GM19395 (cell line): Measurements from ENCODE around the gene DNAJC13.
"Not testable (repeated sequence)": the region's sequence is repeated elsewhere in the genome, so short reads cannot be mapped to it uniquely, and the experiment has no call there.

Source experiments
- ATAC-seq: cut with Tn5 transposase; IDR thresholded peaks from one replicate; pipeline ENCODE4 v1.9.1; 2021; ENCODE audit warnings: mild to moderate bottlenecking, moderate library complexity; ENCODE audit not compliant: unreplicated experiment

DNAJC13 gene, protein sequence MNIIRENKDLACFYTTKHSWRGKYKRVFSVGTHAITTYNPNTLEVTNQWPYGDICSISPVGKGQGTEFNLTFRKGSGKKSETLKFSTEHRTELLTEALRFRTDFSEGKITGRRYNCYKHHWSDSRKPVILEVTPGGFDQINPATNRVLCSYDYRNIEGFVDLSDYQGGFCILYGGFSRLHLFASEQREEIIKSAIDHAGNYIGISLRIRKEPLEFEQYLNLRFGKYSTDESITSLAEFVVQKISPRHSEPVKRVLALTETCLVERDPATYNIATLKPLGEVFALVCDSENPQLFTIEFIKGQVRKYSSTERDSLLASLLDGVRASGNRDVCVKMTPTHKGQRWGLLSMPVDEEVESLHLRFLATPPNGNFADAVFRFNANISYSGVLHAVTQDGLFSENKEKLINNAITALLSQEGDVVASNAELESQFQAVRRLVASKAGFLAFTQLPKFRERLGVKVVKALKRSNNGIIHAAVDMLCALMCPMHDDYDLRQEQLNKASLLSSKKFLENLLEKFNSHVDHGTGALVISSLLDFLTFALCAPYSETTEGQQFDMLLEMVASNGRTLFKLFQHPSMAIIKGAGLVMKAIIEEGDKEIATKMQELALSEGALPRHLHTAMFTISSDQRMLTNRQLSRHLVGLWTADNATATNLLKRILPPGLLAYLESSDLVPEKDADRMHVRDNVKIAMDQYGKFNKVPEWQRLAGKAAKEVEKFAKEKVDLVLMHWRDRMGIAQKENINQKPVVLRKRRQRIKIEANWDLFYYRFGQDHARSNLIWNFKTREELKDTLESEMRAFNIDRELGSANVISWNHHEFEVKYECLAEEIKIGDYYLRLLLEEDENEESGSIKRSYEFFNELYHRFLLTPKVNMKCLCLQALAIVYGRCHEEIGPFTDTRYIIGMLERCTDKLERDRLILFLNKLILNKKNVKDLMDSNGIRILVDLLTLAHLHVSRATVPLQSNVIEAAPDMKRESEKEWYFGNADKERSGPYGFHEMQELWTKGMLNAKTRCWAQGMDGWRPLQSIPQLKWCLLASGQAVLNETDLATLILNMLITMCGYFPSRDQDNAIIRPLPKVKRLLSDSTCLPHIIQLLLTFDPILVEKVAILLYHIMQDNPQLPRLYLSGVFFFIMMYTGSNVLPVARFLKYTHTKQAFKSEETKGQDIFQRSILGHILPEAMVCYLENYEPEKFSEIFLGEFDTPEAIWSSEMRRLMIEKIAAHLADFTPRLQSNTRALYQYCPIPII (N-terminal part only)

GRCh38 chr3:132416807-132417694, at the start of gene DNAJC13:
DNAJC13 (plus strand) TSS chr3:132417502; CDS start chr3:132434551, 17,049 bp downstream.
- peak; percentile 92 for ATAC-seq

GRCh38 chr3:132368515-132368914, 48.8 kb upstream of the DNAJC13 start:
- no peak for ATAC-seq

DNA sequence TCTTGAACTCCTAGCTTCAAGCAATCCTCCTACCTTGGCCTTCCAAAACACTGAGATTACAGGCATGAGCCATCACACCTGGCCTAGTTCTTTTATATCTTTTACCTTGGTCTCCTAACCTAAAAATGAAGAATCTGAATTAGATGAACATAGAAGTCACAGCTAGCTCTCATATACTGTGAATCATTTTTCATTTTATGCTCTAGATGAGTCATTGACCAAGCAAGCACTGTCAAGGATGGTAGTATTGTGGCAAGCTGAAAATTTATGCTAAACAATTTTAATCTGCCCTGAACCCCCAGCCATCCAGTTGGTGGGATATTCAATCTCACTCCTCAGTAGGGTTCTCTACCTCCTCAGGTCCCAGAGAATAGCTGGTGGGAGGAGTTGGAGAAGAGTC, 48.3 kb upstream of the DNAJC13 start:
- ATAC-seq = no peak

- not testable (repeated sequence) for ATAC-seq
Measured at GRCh38 chr3:132376945-132377354, 40.4 kb upstream of the DNAJC13 start.

DNA sequence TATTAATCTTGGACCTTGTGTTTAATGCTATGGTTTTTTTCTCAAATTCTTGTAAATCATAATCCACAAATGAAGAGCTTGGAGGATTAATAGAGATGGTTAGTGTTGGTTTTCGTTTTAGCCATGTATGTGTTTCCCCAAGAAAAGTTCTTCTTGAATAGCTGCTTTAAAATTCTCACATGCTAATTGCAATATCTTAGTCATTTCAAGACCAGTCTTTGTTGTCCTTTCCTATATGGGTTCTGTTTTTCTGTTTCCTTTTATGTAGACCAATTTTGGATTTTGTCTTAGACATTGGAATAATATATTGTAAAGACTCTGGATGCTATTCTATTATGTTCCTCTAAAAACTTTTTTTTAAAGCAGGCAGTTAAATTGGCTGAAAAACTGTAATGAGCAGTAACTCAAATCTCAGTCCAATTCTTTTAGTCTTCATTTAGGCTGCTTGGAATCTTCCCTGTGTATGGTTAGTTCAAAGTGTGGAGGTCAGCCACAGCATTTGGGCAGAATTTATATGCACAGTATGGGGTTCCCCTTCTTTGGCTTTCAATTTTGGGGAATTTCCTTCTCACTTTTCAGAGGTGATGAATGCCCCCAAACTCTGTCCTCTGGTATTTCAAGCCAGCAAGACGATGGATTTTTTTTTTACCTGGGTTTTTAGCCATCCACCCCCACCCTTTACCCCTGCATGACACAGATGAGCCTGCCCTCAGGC, 39.1 kb upstream of the DNAJC13 start:
- peak; percentile 49 for ATAC-seq

DNA sequence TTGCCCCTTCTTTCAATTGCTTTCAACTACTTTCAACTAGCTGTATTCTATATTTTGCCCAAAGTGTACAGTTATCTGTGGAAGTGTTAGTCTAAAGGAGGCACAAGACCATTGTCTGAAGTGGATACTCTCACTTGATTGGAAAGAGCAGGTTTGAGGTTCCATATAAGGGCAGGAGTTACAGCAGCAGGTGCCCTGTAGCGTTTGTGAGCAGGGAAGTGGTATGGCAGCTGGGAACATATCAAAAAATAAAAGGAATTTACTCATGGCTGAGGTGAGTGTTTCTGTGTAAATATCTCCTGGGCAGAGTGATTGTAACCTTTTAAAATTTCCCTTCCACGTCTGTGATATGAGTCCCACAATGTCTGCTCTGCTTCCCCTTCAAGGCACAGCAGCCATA, 38.5 kb upstream of the DNAJC13 start:
- ATAC-seq = no peak

DNA sequence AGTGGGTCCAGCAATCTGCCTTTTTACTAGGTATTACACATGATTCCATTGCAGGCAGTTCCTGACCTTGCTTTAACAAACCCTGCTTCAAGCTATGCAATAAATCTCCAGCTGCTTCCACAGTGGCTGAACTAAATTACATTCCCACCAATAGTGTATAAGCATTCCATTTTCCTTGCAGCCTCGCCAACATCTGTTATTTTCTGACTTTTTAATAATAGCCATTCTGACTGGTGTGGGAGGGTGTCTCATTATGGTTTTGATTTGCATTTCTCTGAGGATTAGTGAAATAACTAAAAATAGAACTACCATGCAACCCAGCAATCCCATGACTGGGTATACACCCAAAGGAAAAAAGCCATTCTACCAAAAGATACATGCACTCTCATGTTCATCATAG, 36.4 kb upstream of the DNAJC13 start:
- no peak for ATAC-seq

DNA sequence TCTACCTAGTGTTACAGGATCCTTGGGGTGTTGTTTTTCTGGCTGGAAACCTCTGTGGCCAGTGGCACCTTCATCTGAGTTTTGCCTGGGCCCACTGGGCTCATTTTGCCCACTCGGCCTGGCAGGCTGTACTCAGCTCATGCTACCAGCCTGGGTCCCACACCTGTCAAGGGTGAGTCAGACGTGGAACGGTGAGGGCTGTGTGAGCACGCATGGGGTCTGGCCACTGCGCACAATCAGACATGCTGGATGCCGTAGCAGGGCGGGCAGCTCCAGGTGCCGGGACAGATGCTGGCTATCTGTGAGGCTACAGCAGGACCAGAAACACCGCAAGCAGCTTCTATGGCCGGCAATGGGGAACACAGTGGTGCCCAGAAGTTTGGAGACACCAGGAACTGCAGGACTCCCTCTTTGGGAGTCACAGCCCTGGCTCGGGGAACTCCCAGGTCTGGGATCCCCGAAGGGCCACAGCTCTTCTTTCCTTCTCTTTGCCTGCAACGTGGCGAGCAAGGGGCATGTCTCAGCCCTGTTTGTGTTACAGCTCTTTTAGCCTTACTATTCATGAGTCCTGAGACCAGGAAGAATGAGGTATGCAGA, 35.9 kb upstream of the DNAJC13 start:
- no peak for ATAC-seq

GRCh38 chr3:132382267-132382666, 35.0 kb upstream of the DNAJC13 start:
- ATAC-seq = no peak

GRCh38 chr3:132382688-132383194, 34.6 kb upstream of the DNAJC13 start:
- no peak for ATAC-seq

GRCh38 chr3:132386259-132386658, 31.0 kb upstream of the DNAJC13 start:
- no peak for ATAC-seq

- not testable (repeated sequence) for ATAC-seq
Measured at GRCh38 chr3:132392675-132393074, 24.6 kb upstream of the DNAJC13 start.

DNA sequence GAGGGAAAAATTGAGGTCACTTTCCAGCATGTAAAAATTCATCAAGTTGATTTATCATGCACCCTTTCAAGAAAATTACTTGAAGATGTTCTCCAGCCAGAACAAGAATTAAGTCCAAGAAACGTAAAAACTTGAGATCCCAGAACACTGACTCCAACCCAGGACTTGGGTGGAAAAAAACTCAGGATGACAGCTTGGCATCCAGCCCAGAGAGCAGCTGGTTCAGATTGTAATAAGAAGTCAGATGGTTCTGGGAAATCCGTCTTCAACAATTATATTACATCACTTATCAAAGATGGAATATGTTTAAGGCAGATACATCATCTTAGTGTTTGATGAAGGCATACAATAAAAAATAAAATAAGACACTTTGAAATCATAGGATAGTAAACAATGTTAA, 23.0 kb upstream of the DNAJC13 start:
- no peak for ATAC-seq

DNA sequence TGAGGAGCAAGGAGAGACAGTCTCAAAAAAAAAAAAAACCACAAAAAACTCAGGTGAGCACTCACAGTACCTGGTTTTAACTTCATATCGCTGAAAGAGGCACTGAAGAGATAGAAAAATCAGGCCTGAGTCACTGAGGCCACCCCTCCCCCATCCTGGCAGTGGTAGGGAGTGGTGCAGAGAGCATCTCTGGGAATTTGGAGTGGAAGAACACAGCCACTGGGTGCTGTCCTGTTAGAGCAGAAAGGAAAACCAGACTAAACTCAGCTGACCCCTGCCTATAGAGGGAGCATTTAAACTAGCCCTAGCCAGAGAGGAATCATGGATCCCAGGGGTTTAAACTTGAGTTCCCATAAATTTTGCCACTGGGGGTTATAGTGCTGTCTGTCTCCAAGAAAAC, 22.2 kb upstream of the DNAJC13 start:
- no peak for ATAC-seq

DNA sequence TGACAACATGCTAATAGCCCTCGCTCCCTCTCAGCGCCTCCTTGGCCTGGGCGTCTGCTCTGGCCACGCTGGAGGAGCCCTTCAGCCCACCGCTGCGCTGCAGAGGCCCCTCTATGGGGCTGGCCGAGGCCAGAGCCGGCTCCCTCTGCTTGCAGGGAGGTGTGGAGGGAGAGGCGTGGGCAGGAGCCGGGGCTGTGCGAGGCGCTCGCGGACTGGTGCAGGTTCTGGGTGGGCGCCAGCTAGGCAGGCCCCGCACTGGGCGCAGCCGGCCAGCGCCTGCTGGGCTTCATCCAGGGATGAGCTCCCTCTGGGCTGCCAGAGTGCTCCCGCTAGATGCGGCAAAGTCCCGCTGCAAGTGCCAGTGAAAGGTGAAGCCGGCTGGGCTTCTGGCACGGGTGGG, 21.0 kb upstream of the DNAJC13 start:
- no peak for ATAC-seq

GRCh38 chr3:132396776-132397175, 20.5 kb upstream of the DNAJC13 start:
- ATAC-seq = not testable (repeated sequence)

GRCh38 chr3:132399054-132399929, 18.0 kb upstream of the DNAJC13 start:
- peak; percentile 75 for ATAC-seq

DNA sequence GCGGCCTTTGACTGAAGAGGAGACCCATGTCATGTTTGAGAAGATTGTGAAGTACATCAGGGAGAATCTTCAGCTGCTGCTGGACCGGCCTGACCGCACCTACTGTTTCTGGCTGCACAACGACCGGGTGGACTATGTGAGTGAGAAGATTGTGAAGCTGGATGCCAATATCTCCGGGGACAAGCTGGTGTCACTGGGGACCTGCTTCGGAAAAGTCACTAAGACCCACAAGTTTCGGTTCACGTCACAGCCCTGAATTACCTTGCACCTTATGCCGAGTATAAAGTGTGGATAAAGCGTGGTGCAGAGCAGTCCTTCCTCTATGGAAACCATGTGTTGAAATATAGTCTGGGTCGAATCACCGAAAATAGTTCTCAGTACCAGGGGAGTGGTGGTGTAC, 16.0 kb upstream of the DNAJC13 start:
- no peak for ATAC-seq
